Naive thymus-derived CD4-positive, alpha-beta T cell (primary cell): ENCODE data around the gene OR7A5. TPM values are rescaled to one million over a fixed set of nuclear protein-coding genes. Genes with fewer than 3 reads are reported as not detected.
"Not testable (repeated sequence)": the region's sequence is repeated elsewhere in the genome, so short reads cannot be mapped to it uniquely, and the experiment has no call there.

Experiments used
- ATAC-seq: fragments of 150-1000 bp; cut with Tn5 transposase; 2 replicates; pipeline ENCODE4 v1.10.0; 2021; ENCODE audit warnings: mild to moderate bottlenecking, moderate library complexity
- CTCF ChIA-PET: fragments of 350-600 bp; sonication (Branson Sonifier 250); formaldehyde crosslinking; loops from one replicate; lab custom pipeline; 2021; ENCODE audit warnings: antibody characterized with exemption; lab: Charles Lee
- POLR2A ChIA-PET: fragments of 350-600 bp; sonication (Branson Sonifier 250); formaldehyde crosslinking; loops from one replicate; lab custom pipeline; 2021; ENCODE audit warnings: antibody characterized with exemption, inconsistent platforms; lab: Charles Lee
- DNase-seq, 9 donors: peaks; one replicate each; pipeline versions ENCODE4 v3.0.0 to v3.0.0-alpha.2; 2020 to 2022; ENCODE audit warnings: mixed read lengths in 1 of 9
- H3K27ac ChIP-seq: one replicate; pipeline ENCODE4 v1.7.0; 2013; ENCODE audit warnings: mild to moderate bottlenecking, low read depth, low read length, moderate library complexity
- H3K27me3 ChIP-seq, 2 donors: one replicate each; pipeline ENCODE4 v1.7.0; 2013; ENCODE audit warnings: low read length in 2 of 2, mild to moderate bottlenecking in 2 of 2, moderate library complexity in 2 of 2; ENCODE audit not compliant: control insufficient read depth in 2 of 2, insufficient read depth in 2 of 2
- H3K36me3 ChIP-seq, 3 experiments: 1 replicate in 2 of 3; 2 replicates in 1 of 3; pipeline ENCODE4 v1.7.0; 2013; ENCODE audit warnings: low read length in 3 of 3, mild to moderate bottlenecking in 3 of 3, moderate library complexity in 1 of 3; ENCODE audit not compliant: insufficient read depth in 3 of 3, control insufficient read depth in 2 of 3
- H3K4me1 ChIP-seq, 2 donors: one replicate each; pipeline ENCODE4 v1.7.0; 2013; ENCODE audit warnings: low read length in 2 of 2, mild to moderate bottlenecking in 2 of 2, moderate library complexity in 1 of 2; ENCODE audit not compliant: control insufficient read depth in 2 of 2, insufficient read depth in 2 of 2
- H3K4me3 ChIP-seq: 2 replicates; pipeline ENCODE4 v1.7.0; 2013; ENCODE audit warnings: mild to moderate bottlenecking, low read length
- H3K9me3 ChIP-seq, 3 experiments: 1 replicate in 2 of 3; 2 replicates in 1 of 3; pipeline ENCODE4 v1.7.0; 2013; ENCODE audit warnings: low read length in 3 of 3; ENCODE audit not compliant: control insufficient read depth in 2 of 3
- H3K27ac Mint-ChIP-seq, 9 donors: one replicate each; pipeline ENCODE4 v1.8.0; 2020 to 2022; ENCODE audit warnings: mixed read lengths in 9 of 9, mild to moderate bottlenecking in 8 of 9, moderate library complexity in 5 of 9, inconsistent platforms in 2 of 9
- H3K27me3 Mint-ChIP-seq, 5 donors: one replicate each; pipeline ENCODE4 v1.8.0; 2021 to 2022; ENCODE audit warnings: mixed read lengths in 5 of 5, mild to moderate bottlenecking in 1 of 5
- H3K36me3 Mint-ChIP-seq, 5 donors: one replicate each; pipeline ENCODE4 v1.8.0; 2020 to 2022; ENCODE audit warnings: mixed read lengths in 5 of 5, mild to moderate bottlenecking in 3 of 5, inconsistent platforms in 1 of 5
- H3K4me1 Mint-ChIP-seq, 7 donors: one replicate each; pipeline ENCODE4 v1.8.0; 2020 to 2022; ENCODE audit warnings: mixed read lengths in 7 of 7, mild to moderate bottlenecking in 3 of 7, inconsistent platforms in 1 of 7
- H3K4me3 Mint-ChIP-seq, 10 donors: one replicate each; pipeline ENCODE4 v1.8.0; 2020 to 2022; ENCODE audit warnings: mild to moderate bottlenecking in 10 of 10, mixed read lengths in 10 of 10, moderate library complexity in 6 of 10, inconsistent platforms in 2 of 10
- H3K9me3 Mint-ChIP-seq, 11 donors: one replicate each; pipeline ENCODE4 v1.8.0; 2020 to 2022; ENCODE audit warnings: mixed read lengths in 11 of 11, mild to moderate bottlenecking in 4 of 11, inconsistent platforms in 1 of 11, moderate library complexity in 1 of 11
- intact Hi-C, 2 donors: fragments of 100-400 bp; cut with micrococcal nuclease; formaldehyde crosslinking; loops; one replicate each; pipeline ENCODE4 v1.15.1; 2023
- polyA plus RNA-seq, 2 donors: library from polyadenylated mRNA; unstranded; fragments of 300-500 nt; fragmentation: Illumina TruSeq; gene quantifications; one replicate each; pipeline ENCODE4 v1.2.3, GENCODE V29; 2021
- total RNA-seq, 6 experiments: library from RNA in 5 of 6; stranded (reverse) in 5 of 6; gene quantifications; 1 replicate in 5 of 6; 2 replicates in 1 of 6; pipeline ENCODE4 v1.2.3 and lab custom pipeline; 2021 to 2026

Gene OR7A5
- total and polyA plus RNA-seq, 7 experiments from 2014 or later, result not detected

DNA sequence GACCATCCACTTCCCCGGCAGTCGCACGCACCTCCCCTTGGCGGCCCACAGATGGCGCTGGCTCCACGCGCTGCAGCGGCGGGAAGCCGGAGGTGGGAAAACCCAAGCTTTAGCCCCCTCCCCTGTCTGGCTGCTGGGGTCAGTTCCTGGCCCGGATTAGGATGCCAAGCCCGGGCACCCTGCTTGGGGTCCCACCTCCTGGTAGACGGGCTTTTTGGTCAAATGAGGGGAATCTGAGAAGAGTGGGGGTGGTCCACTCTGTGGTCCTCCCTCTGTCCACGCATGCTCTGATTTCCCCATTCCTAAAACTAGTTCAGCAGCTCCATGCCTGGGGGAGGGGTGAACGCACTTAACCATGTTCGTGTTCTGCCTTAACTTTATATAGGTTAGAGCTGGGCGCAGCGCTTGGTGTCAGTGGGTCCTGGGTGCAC lies 48.5 kb downstream of the OR7A5 start:
- H3K4me3 ChIP-seq, result no peak overlapping the region
- H3K36me3 ChIP-seq, result no peaks in the 10 kb centered on the region
- H3K4me1 Mint-ChIP-seq, result peaks cover 10 to 27% (median 21%) of the 10 kb centered on the region in 7 donors
- ATAC-seq (no peak), DNase-seq (peak in 2 of 9 donors; percentile 6 to 24)
- H3K9me3 Mint-ChIP-seq, result peaks cover 0 to 14% (median 3%) of the 10 kb centered on the region in 11 donors
- ChIA-PET POLR2A (no interaction called here), CTCF (no interaction called here)
- peaks cover 7 to 29% (median 17%) of the 10 kb centered on the region in 5 donors for H3K27me3 Mint-ChIP-seq
- H3K4me1 ChIP-seq, result peaks cover 0 to 13% of the 10 kb centered on the region in 2 donors
- H3K9me3 ChIP-seq, result no peaks in the 10 kb centered on the region
- H3K4me3 Mint-ChIP-seq, result peak overlapping the region in 5 of 10 donors; percentile 4 to 56 (median 45)
- no peak overlapping the region for H3K27ac ChIP-seq
- no peaks in the 10 kb centered on the region for H3K27me3 ChIP-seq
- peak overlapping the region in 1 of 9 donors; percentile 44 for H3K27ac Mint-ChIP-seq
- intact Hi-C loops, result no loop called here
- H3K36me3 Mint-ChIP-seq, result peaks cover 0 to 3% (median 0%) of the 10 kb centered on the region in 5 donors

DNA sequence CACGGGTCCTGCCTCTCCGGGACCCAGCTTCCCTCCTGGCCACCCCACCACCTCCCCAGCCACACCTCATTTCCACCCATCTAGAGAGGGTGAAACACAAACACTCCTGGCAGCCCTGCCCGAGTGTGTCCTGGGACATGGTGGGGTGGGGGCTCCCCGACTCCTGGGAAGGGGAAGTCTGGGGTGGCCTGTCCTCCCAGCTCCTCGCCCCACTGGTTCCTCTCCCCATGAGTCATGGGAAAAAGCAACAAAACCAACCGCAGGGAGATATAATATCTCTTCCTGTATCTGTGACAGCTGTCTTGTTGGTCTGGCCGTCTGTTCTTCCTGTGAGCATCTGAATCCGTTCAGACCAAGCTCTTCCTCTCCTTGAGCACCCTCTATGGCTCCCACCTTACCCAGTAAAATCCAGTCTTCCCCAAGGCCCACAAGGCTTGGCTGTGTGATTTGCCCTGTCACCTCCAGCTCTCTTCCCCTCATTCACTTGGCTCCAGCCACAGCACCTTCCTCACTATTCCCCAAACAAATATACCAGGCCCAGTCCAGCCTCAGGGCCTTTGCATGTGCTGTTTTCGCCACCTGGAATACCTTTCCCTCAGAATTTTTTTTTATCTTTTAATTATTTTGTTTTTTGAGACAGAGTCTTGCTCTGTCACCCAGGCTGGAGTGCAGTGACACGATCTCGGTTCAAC lies 49.7 kb downstream of the OR7A5 start:
- DNase-seq, intact Hi-C loops, H3K36me3 Mint-ChIP-seq, H3K27me3 ChIP-seq, H3K27ac ChIP-seq, H3K36me3 ChIP-seq, H3K4me3 ChIP-seq, H3K9me3 ChIP-seq, CTCF ChIA-PET: not testable (repeated sequence)
- Mint-ChIP-seq H3K4me1 (peaks cover 10 to 27% (median 21%) of the 10 kb centered on the region in 7 donors), H3K27me3 (peaks cover 4 to 34% (median 15%) of the 10 kb centered on the region in 5 donors), H3K4me3 (peak overlapping the region in 2 of 10 donors; percentile 49 to 60), H3K27ac (peak overlapping the region in 2 of 9 donors; percentile 63 to 66), H3K9me3 (peaks cover 0 to 14% (median 3%) of the 10 kb centered on the region in 11 donors)
- peaks cover 0 to 13% of the 10 kb centered on the region in 2 donors for H3K4me1 ChIP-seq
- ATAC-seq, result peak; percentile 85
- POLR2A ChIA-PET, result interaction anchor here (0.7 kb wide), 1 partner anchor 23 kb away, joined by 3 read pairs; no protein-coding TSS in a partner anchor

DNA sequence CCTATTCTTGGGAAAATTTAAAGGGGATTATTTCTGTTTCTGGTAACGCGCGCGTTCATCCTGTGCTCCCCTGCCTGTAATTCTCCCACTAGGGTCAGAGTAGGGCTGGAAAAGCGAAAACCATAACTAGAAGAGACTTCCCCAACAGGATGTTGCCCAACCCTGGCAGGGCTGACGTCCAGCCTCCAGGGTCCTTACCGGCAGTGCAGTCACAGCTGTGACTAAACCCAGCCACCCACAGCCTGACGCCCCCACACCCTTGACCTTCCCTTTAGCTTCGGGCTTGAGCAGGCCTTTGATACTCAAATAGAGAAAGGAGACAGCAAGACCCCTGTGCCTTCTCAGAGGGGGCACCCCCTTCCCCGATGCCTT lies 50.3 kb downstream of the OR7A5 start:
- H3K36me3 Mint-ChIP-seq, intact Hi-C loops, H3K27ac ChIP-seq, H3K4me3 Mint-ChIP-seq, H3K4me3 ChIP-seq, POLR2A ChIA-PET, H3K9me3 ChIP-seq, H3K27me3 ChIP-seq, H3K36me3 ChIP-seq, CTCF ChIA-PET: not testable (repeated sequence)
- Mint-ChIP-seq H3K4me1 (peaks cover 10 to 27% (median 21%) of the 10 kb centered on the region in 7 donors), H3K27ac (peak overlapping the region in 2 of 9 donors; percentile 33 to 70), H3K9me3 (peaks cover 0 to 14% (median 3%) of the 10 kb centered on the region in 11 donors), H3K27me3 (peaks cover 4 to 34% (median 15%) of the 10 kb centered on the region in 5 donors)
- ATAC-seq (peak; percentile 84), DNase-seq (peak in 1 of 9 donors; percentile 30)
- peaks cover 0 to 13% of the 10 kb centered on the region in 2 donors for H3K4me1 ChIP-seq

DNA sequence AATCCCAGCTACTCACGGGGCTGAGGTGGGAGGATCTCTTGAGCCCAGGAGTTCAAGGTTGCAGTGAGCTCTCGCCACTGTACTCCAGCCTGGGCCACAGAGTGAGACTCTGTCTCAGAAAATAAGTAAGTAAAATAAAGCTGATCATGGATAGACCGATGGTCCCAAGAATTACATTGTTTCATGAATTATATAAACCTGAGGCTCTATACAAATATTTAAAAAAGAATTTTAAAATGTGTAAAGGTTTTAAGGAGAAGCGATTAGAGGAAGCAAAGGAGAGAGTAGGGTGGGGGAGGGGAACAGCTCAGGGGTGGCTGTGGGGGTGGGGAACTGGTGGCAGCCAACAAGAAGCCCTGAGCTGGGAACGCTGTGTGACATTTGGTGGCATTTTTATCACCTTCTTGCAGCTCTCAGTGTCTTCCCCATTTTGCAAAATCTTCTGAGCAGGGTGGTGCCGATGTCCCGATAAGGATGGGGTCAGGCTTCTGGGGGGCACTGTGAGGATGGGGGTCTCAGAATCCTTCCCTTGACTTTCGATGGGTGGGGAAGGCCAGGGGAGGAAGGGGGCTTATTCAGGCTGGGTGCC lies 51.5 kb downstream of the OR7A5 start:
- peaks cover 10 to 25% (median 21%) of the 10 kb centered on the region in 7 donors for H3K4me1 Mint-ChIP-seq
- peaks cover 6 to 44% (median 25%) of the 10 kb centered on the region in 5 donors for H3K27me3 Mint-ChIP-seq
- H3K9me3 ChIP-seq, H3K27me3 ChIP-seq, H3K4me3 ChIP-seq, H3K27ac ChIP-seq, H3K36me3 ChIP-seq, H3K4me3 Mint-ChIP-seq, H3K36me3 Mint-ChIP-seq, H3K27ac Mint-ChIP-seq, DNase-seq, POLR2A ChIA-PET, intact Hi-C loops, CTCF ChIA-PET: not testable (repeated sequence)
- peaks cover 0 to 13% of the 10 kb centered on the region in 2 donors for H3K4me1 ChIP-seq
- peak; percentile 36 for ATAC-seq
- peaks cover 0 to 11% (median 3%) of the 10 kb centered on the region in 11 donors for H3K9me3 Mint-ChIP-seq

DNA sequence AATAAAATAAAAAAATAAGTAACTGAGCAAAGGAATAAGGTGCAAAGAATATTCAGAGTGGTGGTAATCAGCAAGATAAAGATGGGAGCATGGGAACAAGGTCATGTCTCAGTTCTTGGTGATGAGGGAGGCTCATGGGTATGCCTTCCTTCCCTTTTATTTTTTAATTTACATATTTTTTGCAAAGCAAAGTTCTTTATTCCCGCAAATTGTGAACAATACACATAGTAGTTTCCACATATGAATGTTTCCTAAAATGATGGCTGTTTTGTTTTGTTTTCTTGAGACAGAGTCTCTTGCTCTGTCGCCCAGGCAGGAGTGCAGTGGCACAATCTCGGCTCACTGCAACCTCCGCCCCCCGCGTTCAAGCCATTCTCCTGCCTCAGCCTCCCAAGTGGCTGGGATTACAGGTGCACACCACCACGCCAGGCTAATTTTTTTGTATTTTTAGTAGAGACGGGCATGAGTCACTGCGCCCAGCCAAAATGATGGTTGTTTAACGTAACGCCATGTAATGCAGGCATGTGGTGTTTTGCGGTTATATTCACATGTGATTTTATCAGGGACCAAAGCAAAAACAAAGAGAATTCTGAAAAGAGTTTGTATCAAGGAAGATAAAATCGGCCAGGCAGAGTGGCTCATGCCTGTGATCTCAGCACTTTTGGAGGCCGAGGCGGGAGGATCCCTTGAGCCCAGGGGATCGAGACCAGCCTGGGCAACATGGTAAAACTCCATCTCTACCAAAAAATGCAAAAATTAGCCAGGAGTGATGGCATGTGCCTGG lies 52.2 kb downstream of the OR7A5 start:
- ATAC-seq, result no peak
- peaks cover 0 to 13% of the 10 kb centered on the region in 2 donors for H3K4me1 ChIP-seq
- no peak overlapping the region for H3K4me3 Mint-ChIP-seq

DNA sequence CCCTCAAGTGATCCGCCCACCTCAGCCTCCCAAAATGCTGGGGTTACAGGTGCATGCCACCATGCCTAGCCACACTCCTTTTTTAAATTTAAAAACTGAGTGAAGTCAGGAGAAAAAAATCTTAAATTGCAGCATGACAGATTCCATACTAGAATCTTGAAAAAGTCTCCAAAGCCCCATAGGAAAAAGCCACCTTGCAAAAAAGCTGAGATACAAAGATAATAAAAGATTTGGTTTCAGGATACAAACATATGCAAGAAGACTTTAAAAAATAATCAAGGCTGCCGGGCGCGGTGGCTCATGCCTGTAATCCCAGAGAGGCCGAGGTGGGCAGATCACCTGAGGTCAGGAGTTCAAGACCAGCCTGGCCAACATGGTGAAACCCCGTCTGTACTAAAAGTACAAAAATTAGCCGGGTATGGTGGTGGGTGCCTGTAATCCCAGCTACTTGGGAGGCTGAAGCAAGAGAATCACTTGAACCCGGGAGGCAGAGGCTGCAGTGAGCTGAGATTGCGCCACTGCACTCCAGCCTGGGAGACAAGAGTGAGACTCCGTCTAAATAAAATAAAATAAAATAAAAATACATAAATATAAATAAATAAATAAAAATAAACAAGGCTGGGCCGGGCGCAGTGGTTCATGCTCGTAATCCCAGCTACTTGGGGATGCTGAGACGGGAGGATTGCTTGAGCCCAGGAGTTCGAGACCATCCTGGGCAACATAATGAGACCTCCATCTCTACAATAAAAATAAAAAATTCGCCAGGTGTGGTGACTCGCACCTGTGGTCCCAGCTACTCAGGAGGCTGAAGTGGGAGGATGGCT lies 53.1 kb downstream of the OR7A5 start:
- H3K4me1 ChIP-seq, DNase-seq, H3K4me3 ChIP-seq, CTCF ChIA-PET, ATAC-seq, H3K9me3 Mint-ChIP-seq, intact Hi-C loops, H3K27ac Mint-ChIP-seq, H3K9me3 ChIP-seq, H3K36me3 Mint-ChIP-seq, H3K36me3 ChIP-seq, H3K4me3 Mint-ChIP-seq, POLR2A ChIA-PET, H3K27me3 ChIP-seq, H3K27ac ChIP-seq: not testable (repeated sequence)
- Mint-ChIP-seq H3K27me3 (peaks cover 14 to 51% (median 35%) of the 10 kb centered on the region in 5 donors), H3K4me1 (peaks cover 11 to 17% (median 15%) of the 10 kb centered on the region in 7 donors)

More for the DNA sequence above, 52.2 kb downstream of the OR7A5 start:
- Histone ChIP-seq H3K9me3 (no peaks in the 10 kb centered on the region), H3K27ac (no peak overlapping the region), H3K36me3 (no peaks in the 10 kb centered on the region), H3K27me3 (no peaks in the 10 kb centered on the region), H3K4me3 (no peak overlapping the region)
- Mint-ChIP-seq H3K4me1 (peaks cover 10 to 21% (median 19%) of the 10 kb centered on the region in 7 donors), H3K27me3 (peaks cover 8 to 48% (median 31%) of the 10 kb centered on the region in 5 donors), H3K36me3 (peaks cover 0 to 3% (median 0%) of the 10 kb centered on the region in 5 donors), H3K9me3 (peaks cover 0 to 5% (median 0%) of the 10 kb centered on the region in 11 donors), H3K27ac (no peak overlapping the region)
- intact Hi-C loops, result no loop called here
- CTCF ChIA-PET, result no interaction called here
- POLR2A ChIA-PET, result no interaction called here
- no peak for DNase-seq
